ENCODE data around the gene AQP2.

The AQP2 gene

GRCh38 chr12:49934505-49934904 lies 16.0 kb upstream of the AQP2 start:
- TF ChIP-seq CTCF (conservative IDR thresholded peaks at IDR 0.05): no peak
- no peak overlapping the region for H3K27ac ChIP-seq

GRCh38 chr12:49936925-49937324 lies 13.6 kb upstream of the AQP2 start:
- no peak overlapping the region for H3K27ac ChIP-seq
- TF ChIP-seq CTCF (conservative IDR thresholded peaks at IDR 0.05): no peak

- TF ChIP-seq CTCF (conservative IDR thresholded peaks at IDR 0.05): no peak
- H3K27ac ChIP-seq: 0 out of 2 replicates have a peak overlapping the region, but pooled peaks have one; percentile 17
These were observed 12.8 kb upstream of the AQP2 start for GRCh38 chr12:49937639-49938300.

GRCh38 chr12:49939307-49939706 lies 11.2 kb upstream of the AQP2 start:
- no peak for TF ChIP-seq CTCF (conservative IDR thresholded peaks at IDR 0.05)
- no peak overlapping the region for H3K27ac ChIP-seq

- TF ChIP-seq CTCF (conservative IDR thresholded peaks at IDR 0.05): no peak
- H3K27ac ChIP-seq: no peak overlapping the region
These were observed 10.8 kb upstream of the AQP2 start for GRCh38 chr12:49939707-49940106.

- TF ChIP-seq CTCF (conservative IDR thresholded peaks at IDR 0.05): no peak
- H3K27ac ChIP-seq: no peak overlapping the region
These were observed 8.7 kb upstream of the AQP2 start for GRCh38 chr12:49941556-49942511.

- H3K27ac ChIP-seq: no peak overlapping the region
- TF ChIP-seq CTCF (conservative IDR thresholded peaks at IDR 0.05): no peak
These were observed 8.0 kb upstream of the AQP2 start for GRCh38 chr12:49942512-49942893.

All from VCaP (cell line).